NCI-H1436 treated with DMSO at 0.1 percent for 48 hours (cell line): ENCODE results near the gene SLC20A1.
"Not testable (repeated sequence)": the region's sequence is repeated elsewhere in the genome, so short reads cannot be mapped to it uniquely, and the experiment has no call there.

Source experiments
- DNase-seq: peaks from one replicate; lab custom pipeline; 2025; lab: John Stamatoyannopoulos, UW

SLC20A1 gene

DNA sequence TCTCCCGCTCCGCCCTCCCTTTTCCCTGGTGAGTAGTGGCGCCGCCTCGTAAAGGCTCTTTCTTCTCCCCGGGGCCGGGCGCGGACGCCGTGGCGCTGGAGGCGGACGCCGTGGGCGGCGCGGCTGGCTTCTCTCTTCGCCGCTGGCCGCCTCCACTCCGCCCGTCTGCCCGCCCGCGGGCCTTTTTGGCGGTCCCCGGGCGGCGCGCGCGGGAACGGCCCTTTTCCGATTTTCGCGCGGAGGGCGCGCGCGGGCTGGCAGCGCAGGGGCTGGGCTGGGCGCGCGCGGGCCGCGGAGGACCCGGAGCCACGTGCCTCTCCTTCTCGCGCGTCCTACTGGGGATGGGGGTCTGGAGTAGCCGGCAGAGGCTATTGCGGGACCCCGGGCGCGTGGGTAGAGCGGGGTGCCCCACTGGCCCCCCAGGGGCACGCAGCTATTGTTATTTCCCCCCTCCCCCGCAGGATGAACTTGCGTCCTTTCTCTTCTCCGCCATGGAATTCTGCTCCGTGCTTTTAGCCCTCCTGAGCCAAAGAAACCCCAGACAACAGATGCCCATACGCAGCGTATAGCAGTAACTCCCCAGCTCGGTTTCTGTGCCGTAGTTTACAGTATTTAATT, 472 bp downstream of the SLC20A1 start:
- no peak for DNase-seq

DNA sequence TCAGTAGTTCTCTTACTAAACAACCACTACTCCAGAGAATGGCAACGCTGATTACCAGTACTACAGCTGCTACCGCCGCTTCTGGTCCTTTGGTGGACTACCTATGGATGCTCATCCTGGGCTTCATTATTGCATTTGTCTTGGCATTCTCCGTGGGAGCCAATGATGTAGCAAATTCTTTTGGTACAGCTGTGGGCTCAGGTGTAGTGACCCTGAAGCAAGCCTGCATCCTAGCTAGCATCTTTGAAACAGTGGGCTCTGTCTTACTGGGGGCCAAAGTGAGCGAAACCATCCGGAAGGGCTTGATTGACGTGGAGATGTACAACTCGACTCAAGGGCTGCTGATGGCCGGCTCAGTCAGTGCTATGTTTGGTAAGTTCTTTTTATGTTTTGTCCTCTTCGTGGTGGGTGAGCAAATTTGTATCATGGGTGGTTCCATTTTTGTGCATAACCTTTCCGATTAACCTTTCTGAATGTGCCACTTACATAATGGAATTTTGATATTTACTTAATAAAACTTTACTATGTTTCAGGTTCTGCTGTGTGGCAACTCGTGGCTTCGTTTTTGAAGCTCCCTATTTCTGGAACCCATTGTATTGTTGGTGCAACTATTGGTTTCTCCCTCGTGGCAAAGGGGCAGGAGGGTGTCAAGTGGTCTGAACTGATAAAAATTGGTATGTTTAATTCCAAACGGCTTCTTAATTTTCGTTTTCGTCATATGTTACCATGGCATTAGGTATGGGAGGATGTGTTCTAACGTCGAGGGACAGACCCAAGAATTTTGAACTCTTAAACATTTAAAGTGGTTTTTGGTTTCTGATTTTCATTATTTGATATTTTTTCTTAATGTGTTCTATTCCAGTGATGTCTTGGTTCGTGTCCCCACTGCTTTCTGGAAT, 1.3 kb downstream of the SLC20A1 start:
- DNase-seq: no peak

DNA sequence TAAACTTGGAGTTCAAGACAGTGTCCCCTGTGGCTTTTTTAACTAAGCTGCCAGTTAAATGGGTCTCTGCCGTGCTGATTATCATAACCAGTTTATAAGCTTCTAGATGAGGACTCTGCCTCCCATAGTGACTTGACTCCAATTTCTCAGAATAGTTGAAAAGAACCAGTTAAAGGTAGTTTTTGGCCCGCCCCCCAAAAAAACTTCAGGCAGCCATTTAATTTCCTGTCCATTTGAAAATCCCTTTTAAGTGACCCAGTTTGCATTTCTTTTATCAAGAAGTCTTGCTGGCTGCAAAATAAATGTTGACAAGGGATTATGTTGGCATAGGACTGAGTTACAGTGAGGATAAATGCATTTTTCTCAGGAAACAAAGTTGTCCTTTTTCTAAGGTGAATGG, 2.3 kb downstream of the SLC20A1 start:
- DNase-seq: no peak

DNA sequence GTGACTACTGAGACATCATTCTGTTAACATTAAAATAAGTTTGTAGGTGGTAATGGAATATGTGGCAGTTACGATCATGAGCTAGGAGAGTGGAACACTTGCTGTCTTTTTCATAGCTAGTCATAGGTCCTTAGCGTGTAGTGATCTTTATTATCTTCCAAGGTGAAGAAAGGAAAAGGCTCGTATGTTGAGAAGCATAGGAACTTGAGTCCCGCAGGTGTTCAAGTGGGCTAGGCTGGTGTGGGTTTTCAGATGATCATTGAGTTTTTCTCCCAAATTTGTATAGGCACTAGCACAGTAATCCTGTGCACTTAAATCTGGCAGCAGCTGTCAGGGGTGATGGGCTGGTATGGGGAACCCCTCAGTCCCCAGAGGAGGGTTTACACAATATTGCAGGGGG, 10.9 kb downstream of the SLC20A1 start:
- no peak for DNase-seq

DNA sequence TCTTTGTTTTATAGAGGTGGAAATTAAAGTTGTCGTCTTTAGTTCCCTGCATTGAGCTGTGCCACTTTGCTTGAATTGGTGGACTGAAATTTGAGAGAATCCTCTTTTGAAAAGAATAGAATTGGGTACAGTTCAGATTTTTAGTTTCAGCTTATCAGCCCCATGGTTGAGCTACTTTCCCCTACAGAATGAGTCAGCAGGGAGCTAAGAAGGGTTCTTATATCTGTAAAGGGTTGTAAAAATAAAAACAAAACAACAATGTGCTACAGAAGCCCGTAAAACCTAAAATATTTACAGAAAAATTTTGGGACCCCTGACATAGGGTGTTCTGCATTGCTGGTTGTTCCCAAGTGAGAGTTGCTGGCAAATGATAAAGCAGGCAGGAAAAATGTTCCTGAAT, 12.6 kb downstream of the SLC20A1 start:
- no peak for DNase-seq

DNA sequence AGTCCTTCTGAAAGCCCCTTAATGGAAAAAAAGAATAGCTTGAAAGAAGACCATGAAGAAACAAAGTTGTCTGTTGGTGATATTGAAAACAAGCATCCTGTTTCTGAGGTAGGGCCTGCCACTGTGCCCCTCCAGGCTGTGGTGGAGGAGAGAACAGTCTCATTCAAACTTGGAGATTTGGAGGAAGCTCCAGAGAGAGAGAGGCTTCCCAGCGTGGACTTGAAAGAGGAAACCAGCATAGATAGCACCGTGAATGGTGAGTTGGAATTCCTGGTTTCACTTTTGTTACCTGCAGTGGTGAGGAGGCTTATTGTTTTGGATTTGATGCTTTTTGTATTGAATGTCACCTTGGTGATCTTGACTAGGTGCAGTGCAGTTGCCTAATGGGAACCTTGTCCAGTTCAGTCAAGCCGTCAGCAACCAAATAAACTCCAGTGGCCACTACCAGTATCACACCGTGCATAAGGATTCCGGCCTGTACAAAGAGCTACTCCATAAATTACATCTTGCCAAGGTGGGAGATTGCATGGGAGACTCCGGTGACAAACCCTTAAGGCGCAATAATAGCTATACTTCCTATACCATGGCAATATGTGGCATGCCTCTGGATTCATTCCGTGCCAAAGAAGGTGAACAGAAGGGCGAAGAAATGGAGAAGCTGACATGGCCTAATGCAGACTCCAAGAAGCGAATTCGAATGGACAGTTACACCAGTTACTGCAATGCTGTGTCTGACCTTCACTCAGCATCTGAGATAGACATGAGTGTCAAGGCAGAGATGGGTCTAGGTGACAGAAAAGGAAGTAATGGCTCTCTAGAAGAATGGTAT, 13.3 kb downstream of the SLC20A1 start:
- no peak for DNase-seq

DNA sequence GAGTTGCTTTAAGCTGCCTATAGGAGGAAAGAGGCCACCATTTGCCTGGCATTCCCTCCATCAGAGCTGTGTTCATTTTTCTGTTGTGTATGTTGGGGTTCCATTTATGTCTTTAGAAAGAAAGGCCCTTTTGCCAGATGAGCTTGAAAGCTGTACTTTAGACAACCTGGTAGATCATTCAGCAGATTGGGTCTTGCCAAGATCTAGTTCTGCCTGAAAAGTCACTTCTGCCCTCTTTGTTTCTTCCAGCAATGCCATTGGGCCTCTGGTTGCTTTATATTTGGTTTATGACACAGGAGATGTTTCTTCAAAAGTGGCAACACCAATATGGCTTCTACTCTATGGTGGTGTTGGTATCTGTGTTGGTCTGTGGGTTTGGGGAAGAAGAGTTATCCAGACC, 14.4 kb downstream of the SLC20A1 start:
- DNase-seq: no peak

DNA sequence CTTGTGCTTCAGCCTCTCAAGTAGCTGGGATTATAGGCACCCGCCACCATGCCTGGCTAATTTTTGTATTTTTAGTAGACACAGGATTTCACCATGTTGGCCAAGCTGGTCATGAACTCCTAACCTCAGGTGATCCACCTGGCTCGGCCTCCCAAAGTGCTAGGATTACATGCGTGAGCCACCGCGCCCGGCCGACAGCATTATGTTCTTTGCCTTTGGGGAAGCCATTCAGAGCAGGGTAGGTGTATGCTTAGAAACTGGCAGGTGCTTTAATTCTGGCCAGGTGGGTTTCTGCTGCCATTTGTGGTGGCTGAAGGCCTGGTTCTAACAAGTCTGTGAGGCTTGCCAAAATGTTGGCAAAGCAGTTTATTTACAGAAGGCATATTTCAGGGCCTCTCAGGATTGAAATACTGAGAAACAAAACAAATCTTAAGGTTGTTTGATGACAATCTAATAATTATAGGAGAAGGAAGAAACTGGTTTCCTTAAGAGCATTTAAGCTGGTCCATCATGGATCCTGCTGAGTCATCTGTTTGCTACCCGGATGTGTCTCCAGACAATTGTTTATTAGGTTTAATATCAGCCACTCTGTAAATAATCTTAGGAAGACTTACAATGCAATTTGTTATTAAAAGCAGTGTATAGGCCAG, 16.0 kb downstream of the SLC20A1 start:
- no peak for DNase-seq

DNA sequence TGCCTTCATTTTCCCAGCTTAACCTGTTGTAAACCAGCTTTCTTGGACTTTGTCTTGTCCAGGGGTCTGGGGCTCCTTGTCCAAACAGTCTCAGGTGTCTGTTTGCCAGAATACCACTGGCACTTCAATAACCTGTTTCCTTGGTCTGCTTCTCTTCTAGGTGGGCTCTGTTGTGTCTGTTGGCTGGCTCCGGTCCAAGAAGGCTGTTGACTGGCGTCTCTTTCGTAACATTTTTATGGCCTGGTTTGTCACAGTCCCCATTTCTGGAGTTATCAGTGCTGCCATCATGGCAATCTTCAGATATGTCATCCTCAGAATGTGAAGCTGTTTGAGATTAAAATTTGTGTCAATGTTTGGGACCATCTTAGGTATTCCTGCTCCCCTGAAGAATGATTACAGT, 17.0 kb downstream of the SLC20A1 start:
- no peak for DNase-seq

DNA sequence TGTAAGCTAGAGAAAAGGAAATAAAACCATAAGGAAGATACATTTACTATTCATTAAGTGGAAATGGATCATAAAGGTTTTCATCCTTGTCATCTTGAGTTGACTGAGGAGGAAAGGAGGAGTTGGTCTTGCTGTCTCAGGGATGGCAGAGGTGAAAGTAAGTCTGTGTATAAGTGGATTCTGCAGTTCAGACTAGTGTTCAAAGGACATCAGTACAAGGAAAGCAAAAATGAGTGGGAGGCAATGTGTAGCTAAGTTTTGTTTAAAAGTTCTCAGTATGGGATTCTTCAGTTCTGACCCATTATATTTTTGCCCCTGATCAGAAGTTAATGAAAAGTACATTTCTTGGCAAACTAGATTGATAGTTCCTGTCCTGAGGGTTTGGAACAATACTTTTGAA, 18.9 kb downstream of the SLC20A1 start:
- DNase-seq: no peak

DNA sequence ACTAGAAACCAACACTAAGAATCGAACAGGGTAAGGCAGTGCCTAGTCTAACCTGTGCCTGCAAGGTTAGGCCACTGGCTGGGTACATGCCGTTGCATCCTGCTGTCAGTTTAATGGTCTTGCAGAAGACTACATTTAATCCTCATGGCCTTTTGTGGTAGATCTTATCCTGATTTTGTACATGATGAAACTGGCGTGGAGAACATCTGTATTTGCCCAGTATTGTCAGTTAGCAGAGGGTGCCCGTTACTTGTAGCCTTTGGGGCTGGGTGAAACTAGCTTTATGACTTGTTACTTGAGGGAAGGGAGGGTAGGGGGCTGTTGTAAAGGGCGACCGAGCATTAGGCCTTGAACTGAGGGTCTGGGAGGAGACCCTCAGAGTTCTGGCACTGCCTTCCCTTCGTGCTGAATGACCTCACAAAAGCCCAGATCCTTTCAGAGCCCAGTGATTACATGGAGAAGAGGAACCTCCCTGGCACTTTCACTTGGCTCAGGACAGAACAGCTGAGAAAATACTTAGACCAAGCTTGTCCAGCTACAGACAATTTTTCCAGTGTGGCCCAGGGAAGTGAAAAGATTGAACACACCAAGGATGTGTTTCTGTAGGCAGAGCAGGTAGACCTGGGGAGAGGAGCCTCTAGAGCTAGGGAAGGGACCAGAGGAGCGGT, 19.5 kb downstream of the SLC20A1 start:
- no peak for DNase-seq

DNA sequence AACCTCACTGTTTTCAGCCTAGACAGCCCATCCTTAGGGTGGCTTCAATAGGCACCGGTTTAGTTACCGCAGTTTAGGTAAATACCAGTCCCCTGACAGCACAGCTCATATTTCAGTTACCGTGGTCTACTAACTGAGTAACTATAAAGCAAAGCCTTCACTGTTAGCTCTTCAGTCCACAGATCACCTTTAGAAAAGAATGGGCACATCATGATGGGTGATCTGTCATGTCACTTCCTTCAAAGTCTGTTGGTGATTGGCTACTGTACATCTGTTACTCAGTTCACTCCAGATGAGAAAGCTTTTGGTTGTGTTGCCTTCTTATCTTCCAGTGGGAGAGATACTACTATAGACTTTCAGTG, 21.0 kb downstream of the SLC20A1 start:
- DNase-seq: no peak

DNA sequence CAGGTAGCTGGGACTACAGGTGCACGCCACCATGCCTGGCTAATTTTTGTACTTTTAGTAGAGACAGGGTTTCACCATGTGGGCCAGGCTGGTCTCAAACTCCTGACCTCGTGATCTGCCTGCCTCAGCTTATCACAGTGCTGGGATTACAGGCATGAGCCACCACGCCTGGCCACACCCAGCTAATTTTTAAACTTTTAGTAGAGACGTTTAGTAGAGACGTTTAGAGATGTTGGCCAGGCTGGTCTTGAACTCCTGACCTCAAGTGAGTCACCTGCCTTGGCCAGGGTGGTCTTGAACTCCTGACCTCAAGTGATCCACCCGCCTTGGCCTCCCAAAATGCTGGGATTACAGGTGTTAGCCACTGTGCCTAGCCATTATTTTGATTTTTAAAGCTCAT, 21.8 kb downstream of the SLC20A1 start:
- not testable (repeated sequence) for DNase-seq

DNA sequence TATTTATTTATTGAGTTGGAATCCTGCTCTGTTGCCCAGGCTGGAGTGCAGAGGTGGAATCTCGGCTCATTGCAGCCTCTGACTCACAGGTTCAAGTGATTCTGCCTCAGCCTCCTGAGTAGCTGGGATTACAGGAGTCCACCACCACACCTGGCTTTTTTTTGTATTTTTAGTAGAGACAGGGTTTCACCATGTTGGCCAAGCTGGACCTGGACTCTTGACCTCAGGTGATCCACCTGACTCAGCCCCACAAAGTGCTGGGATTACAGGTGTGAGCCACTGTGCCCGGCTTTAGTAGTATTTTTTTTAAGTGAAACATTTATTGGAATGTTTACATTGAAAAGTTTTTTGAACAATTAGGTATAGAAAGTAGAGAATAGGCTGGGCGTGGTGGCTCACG, 23.9 kb downstream of the SLC20A1 start:
- no peak for DNase-seq

DNA sequence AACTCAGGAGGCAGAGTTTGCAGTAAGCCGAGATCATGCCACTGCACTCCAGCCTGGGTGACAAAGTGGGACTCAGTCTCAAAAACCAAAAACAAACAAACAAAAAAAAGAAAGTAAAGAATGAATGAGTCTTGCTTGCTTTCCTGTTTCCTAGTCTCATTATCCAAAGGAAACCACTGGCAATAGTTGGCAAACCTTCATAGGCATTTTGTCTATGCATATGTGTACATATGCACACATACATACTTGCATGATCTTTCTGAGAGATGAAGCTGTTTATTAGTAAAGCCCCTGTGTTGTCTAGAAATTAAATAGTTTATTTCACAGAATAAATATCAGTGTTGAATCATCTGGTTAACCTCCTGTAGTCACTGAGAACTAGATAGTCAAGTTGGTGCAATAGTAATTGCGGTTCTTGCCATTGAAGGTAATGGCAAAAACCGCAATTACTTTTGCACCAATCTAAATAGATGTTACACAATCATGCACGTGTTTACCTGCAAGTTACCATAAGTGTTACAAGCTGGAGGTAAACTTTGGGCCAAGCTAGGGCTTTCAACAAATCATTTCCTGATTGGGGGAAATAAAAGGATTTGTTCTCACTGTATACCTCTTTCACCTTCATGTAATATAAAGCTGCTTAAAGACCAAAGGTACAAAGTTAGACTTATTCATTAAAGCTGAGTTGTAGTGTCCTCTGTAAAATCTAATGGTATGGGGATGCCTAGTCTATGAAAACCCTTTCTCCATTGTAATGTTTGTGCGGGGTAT, 24.7 kb downstream of the SLC20A1 start:
- DNase-seq: no peak

DNA sequence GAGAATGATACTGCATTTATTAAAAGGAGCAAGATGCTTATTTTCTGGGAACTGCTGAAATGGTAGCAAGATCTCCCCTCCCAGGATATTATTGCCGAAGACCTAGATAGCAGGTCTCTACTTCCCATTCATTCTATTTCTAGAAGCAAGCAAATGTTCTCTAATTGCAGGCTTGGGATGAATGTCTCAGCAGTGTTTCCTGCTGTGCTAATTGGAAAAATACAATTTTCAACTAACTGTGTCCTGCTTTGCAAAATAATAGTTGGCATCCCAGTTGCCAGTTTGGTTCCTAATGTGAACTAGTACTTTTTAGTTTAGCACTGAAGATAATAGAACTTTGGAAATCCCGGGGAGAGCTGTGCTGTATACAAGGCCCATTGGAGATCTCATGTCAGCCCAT, 26.1 kb downstream of the SLC20A1 start:
- DNase-seq: no peak

DNA sequence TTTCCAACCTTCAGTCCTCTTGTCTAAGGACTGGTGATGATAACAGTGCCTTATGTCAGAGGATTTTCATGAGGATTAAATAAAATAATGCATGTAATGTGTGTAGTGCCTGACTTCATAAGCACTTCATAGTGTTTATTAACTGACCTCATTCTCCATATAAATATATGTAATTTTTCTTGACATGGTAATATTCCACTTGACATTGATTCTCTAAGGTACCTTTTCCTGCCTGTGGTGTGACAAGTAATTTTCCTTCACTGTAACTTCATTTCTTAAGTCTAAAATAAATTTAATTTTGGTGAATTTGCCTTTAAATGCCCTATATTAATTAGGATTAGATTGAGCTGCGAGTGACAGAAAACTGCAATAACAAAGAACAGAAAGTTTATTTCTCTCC, 27.3 kb downstream of the SLC20A1 start:
- no peak for DNase-seq

DNA sequence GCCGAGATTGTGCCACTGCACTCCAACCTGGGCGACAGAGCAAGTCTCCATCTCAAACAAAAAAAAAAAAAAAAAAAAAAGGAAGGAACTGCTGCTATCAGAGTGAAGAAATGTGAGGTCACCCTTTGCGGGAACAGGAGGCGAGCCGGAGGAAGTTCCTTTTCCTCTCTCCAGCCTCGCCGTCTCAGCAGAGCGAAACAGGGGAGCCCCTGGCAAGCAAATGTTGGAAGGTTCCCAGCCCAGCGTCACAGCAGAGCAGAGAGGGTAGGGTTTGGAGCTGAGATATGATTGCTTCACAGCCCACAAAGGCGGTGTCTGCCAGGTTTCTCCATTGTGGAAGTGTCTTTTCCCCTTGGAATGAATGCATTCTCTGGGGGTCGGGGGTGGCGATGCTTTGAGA, 28.5 kb downstream of the SLC20A1 start:
- no peak for DNase-seq

DNA sequence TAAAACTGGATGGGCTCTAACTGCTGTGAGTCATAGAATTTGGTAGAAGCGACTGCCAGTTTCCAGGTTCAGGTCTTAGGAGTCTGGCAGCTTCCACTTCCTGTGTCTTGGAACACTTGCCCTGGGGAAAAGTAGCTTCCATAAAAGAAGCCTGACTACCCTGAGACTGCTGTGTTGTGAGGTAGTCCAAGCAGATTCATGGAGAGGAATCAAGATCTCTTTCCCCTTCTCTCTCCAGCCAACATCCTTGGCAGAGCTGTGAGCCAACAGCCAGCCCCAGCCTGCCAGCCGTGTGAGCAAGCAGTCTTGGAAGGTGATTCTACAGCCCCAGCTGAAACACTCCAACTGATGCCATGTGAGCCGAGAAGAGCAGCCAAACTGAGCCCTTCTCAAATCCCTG, 33.7 kb downstream of the SLC20A1 start:
- DNase-seq: no peak

DNA sequence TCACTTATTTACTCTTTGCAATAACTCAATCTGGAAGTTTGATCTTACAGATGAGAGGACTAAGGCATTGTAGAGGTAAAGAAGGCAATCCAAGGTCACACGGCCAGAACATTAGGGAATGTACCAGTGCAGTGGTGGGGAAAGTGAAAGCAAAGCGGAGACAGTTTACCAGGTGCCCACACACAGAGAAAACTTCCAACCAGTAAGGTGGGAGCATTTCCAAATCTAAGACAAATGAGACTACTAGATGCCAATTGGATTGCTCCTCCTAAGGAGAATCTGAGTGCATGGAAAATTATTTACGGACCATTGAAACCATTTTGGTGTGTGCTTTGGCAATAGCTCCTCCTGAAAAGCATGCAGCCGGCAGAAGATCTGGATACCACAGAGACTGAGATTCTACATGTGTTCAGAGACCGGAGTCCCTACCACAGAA, 34.9 kb downstream of the SLC20A1 start:
- no peak for DNase-seq

DNA sequence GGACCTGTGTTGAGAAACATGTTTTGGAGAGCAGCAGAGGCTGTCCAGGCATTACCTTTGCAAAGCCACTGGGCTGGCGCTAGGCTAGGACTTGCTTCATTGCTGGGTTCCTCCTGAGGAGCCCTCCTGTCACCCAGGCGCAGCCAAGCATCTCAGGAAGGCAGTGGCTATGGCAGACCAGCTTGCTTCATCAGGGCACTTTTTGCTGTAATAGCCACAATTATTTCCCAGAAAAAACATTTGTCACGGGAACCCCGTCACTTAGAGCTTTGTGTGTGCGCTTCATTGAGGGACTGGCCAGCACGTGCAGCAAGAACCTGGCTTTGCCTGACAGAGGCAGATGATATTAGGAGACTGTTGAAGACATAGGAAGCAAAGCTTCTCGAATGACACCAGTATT, 36.4 kb downstream of the SLC20A1 start:
- DNase-seq: no peak
